RCC 7860 (cell line): ENCODE measurements around the gene MLXIPL.
"Not testable (repeated sequence)": the region's sequence is repeated elsewhere in the genome, so short reads cannot be mapped to it uniquely, and the experiment has no call there.

Experiments used
- DNase-seq: peaks from one replicate; pipeline ENCODE4 v3.0.0-alpha.2; 2015; ENCODE audit warnings: low spot score
- FAIRE-seq: peaks from 2 replicates; lab custom pipeline; 2012; peaks lifted over from hg19 to GRCh38; lab: Jason Lieb, UNC

Gene MLXIPL

DNA sequence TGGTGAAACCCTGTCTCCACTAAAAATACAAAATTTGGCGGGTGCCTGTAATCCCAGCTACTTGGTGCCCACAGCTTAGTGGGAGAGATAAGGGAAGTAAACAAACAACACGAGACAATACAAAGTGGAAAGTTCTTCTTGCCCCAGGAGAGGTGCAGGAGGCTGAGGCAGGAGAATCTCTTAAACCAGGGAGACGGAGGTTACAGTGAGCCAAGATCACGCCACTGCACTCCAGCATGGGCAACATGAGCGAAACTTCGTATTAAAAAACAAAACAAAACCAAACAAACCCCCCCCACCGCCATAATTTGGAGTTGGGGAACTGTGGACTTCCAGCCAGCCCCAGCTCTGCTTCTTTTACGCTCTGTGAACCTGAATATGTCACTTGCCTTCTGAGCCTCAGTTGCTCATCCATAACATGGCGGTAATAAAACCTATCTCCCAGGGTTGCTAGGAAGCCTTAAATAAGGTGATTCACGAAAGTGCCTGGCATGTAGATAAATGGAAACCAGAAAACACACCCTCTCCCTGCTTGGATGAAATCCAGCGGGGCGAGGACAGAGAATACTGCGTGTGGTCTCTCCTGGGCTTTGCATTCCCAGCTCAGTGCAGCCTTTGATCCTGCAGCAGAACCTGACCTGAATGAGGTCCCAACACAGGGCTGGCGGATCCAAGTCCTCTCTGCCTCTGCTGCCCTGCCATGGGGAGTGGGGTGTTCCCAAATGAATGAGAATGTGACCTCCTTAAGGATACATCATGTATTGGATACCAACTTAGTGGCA lies 10.2 kb downstream of the MLXIPL start:
- DNase-seq (peak; percentile 88), FAIRE-seq (peak; percentile 73)

GRCh38 chr7:73612598-73613269 lies 11.6 kb downstream of the MLXIPL start:
- FAIRE-seq (peak; percentile 79), DNase-seq (peak; percentile 97)

GRCh38 chr7:73611017-73611555 lies 13.2 kb downstream of the MLXIPL start:
- FAIRE-seq (no peak), DNase-seq (no peak)

- no peak for DNase-seq
- no peak for FAIRE-seq
Measured at GRCh38 chr7:73610105-73610504, 14.2 kb downstream of the MLXIPL start.

- DNase-seq, FAIRE-seq: not testable (repeated sequence)
Measured at GRCh38 chr7:73607692-73607983, 16.7 kb downstream of the MLXIPL start.

DNA sequence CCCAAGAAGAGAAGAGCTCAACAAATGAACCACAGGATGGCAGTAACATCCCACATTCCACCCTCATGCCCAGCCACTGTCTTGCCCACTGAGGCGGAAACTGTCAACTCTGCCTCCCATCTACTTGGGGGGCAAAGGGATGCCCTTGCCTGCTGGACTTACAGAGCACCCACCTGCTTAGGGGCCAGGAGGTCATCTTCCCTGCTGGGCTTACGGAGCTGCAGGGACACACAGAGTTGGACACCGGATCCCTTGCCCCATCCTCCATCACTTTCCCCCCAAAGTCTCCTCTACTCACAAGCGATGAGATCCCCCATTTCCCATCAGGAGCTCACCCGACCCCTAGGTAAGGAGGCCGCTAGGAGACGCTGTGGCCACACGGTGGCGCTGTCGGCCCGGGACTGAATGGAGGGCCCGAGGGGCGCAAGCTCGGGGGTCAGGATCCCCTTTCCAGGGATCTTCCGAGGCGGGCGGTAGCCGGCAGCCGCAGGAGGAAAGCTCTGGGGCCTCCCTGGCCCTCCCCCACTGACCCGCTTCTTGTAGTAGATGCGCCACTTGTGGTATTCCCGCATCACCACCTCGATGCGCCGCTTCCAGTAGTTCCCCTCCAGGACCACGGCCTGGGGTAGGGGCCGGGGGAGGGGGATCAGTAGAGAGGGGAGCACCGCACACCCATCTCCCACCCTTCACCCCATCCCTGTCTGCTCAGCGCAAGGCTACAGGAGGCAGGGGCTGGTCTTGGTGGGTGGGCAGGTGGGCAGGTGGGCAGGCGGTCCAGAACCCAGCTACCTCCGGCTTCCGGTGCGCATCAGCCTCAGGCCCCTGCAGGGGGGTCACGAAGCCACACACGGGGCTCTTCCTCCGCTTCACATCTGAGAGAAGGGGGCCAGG lies 17.3 kb downstream of the MLXIPL start:
- FAIRE-seq (no peak), DNase-seq (peak; percentile 25)

GRCh38 chr7:73605601-73606220 lies 18.6 kb downstream of the MLXIPL start:
- FAIRE-seq (no peak), DNase-seq (no peak)

GRCh38 chr7:73602721-73603651 lies 21.3 kb downstream of the MLXIPL start:
- FAIRE-seq (no peak), DNase-seq (peak; percentile 54)

DNA sequence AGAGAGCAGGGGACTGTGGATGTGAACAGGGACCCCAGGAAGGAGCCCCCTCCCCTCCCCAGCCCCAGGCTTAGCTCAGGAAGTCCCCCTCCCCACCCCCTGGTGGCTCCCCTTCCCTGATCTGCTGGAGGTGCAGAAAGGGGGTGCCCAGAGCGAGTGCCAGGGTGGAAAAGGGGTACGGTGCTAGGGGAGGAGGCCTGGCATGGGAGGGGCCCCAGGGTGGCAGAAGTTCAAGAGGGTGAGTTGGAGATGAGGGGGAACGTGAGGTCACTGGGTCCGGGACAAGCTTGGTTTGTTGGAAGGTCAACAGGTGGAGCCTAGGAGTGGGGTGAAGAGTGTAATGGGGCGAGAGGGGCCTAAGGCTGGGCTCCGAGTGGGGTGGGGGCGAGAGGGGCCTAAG lies 24.4 kb downstream of the MLXIPL start:
- FAIRE-seq = no peak
- DNase-seq = no peak

DNA sequence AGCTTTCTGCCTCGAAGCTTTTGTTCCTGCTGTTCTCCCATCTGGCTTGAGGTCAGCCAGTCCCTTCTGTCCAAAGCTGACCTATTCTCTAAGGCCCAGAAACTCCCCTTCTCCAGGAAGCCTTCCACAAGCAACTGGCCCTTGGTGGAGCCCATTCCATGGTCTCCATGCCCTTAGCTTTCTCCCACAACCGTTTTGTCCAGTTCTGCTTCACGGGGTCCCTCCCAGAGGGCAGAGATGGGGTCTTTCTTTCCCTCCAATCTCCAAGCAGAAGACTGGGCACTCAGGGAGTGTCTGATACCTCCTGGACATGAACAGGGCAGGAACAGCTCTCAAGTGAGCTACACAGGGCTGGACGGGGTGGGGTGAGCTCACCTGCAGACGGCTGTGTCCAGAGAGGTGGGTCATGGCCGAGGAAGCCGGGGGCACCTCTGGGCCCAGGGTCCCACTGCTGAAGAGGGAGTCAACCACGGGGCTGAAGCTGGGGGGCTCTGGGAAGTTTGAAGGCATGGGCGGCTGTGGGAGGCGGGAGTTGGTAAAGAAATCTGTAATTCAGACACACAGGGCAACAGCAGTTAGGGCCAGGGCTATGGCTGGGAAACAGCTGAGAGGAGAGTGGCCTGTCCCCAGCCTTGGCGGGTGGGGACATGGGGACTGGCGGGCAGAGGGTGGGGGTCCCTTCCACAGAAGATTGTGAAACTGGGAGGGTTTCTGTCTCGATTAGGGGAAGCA lies 25.0 kb downstream of the MLXIPL start:
- FAIRE-seq (no peak), DNase-seq (no peak)

GRCh38 chr7:73597978-73598782 lies 26.1 kb downstream of the MLXIPL start:
- no peak for FAIRE-seq
- no peak for DNase-seq

- FAIRE-seq = no peak
- no peak for DNase-seq
Measured at GRCh38 chr7:73596191-73597065, 27.9 kb downstream of the MLXIPL start.

GRCh38 chr7:73595358-73595757 lies 29.0 kb downstream of the MLXIPL start:
- DNase-seq = no peak
- no peak for FAIRE-seq

GRCh38 chr7:73593207-73594045 lies 30.9 kb downstream of the MLXIPL start:
- DNase-seq (no peak), FAIRE-seq (no peak)

DNA sequence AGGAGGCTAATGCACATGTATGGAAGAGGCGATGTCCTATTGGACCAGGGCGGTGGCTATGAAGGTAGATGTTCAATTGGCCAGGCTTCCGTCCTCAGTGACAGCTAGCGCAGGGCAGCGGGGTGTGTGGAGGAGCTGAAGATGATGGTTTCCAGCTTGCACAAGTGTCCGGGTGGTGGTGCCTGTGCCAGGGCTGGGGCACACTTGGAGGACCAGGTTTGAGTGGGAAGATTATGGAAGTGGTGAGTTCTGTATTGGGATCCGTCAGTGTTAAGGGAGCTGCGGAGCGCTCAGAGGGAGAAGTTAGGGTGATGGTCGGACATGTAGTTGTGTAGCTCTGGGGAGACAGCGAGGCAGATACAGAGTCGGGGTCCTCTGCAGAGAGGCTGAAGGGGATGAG lies 37.4 kb downstream of the MLXIPL start:
- no peak for DNase-seq
- FAIRE-seq = no peak

DNA sequence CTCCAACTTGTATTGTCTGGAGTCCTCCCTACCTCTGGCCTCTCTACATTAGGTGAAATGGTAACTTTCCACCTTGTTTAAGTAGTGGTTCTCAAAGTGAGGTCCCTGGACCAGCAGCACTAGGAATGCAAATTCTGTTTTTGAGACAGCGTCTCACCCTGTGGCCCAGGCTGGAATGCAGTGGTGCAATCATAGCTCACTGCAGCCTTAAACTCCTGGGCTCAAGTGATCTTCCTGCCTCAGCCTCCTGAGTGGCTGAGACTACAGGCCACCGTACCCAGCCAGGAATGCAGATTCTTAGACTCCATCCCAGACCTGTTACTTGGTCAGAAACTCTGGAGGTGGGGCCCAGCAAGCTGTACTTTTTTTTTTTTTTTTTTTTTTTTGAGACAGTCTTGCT lies 39.1 kb downstream of the MLXIPL start:
- no peak for FAIRE-seq

More for the DNA sequence above, 39.1 kb downstream of the MLXIPL start:
- no peak for DNase-seq
